LNCAP (cell line): ENCODE results near the gene FURIN.

Experiments used
- CTCF ChIP-seq: fragments of 450-650 bp; IDR thresholded peaks from 2 replicates; pipeline ENCODE4 v1.5.1; 2017; ENCODE audit warnings: mild to moderate bottlenecking

The FURIN gene

GRCh38 chr15:90828111-90828510 lies 40.3 kb upstream of the FURIN start:
- TF ChIP-seq CTCF: no peak

- TF ChIP-seq CTCF: no peak
These were observed 39.3 kb upstream of the FURIN start for GRCh38 chr15:90829126-90829525.

DNA sequence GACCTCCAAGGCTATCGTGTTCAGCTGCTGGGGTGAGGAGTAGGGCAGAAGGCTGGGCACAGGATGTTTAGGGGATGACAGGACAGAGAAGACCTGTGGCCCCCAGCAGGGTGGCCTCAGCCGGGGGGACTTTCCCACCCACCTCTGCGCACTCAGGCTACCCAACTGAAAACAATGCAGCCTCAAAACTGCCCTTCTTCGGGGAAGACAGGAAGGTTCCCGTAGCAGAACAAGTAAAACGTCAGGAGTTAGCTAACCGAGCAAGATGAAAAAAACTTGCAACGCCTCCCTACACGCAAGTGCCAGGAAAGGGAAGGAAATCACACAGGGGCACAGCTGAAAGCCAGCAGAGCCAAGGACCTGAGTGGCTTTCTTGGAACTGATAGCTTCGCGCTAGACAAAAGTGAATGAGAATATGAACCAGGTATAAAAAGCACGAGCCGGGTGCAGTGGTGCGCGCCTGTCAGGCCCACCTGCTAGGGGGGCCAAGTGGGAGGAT lies 38.4 kb upstream of the FURIN start:
- TF ChIP-seq CTCF: no peak

- no peak for TF ChIP-seq CTCF
These were observed 33.8 kb upstream of the FURIN start for GRCh38 chr15:90834626-90835025.

- TF ChIP-seq CTCF: no peak
These were observed 32.0 kb upstream of the FURIN start for GRCh38 chr15:90836296-90836871.

- TF ChIP-seq CTCF: no peak
These were observed 31.3 kb upstream of the FURIN start for GRCh38 chr15:90837094-90837493.

GRCh38 chr15:90838139-90838538 lies 30.2 kb upstream of the FURIN start:
- no peak for TF ChIP-seq CTCF

GRCh38 chr15:90838544-90838943 lies 29.8 kb upstream of the FURIN start:
- no peak for TF ChIP-seq CTCF
